Measurements from ENCODE around the gene PIM3.

The PIM3 gene

GRCh38 chr22:49991907-49992533, 31.4 kb downstream of the PIM3 start:
- no peak for DNase-seq (ENCODE audit: low spot score)

GRCh38 chr22:49992921-49993648, 32.5 kb downstream of the PIM3 start:
- DNase-seq (ENCODE audit: low spot score): peak; percentile 64

- peak; percentile 45 for DNase-seq (ENCODE audit: low spot score)
These were observed 33.2 kb downstream of the PIM3 start for GRCh38 chr22:49993649-49994360.

- DNase-seq (ENCODE audit: low spot score): peak; percentile 65
These were observed 33.9 kb downstream of the PIM3 start for GRCh38 chr22:49994361-49995040.

- DNase-seq (ENCODE audit: low spot score): no peak
These were observed 34.4 kb downstream of the PIM3 start for GRCh38 chr22:49995041-49995360.

- DNase-seq (ENCODE audit: low spot score): no peak
These were observed 35.0 kb downstream of the PIM3 start for GRCh38 chr22:49995361-49996118.

GRCh38 chr22:49996119-49996517, 35.5 kb downstream of the PIM3 start:
- DNase-seq (ENCODE audit: low spot score): peak; percentile 64

GRCh38 chr22:49996518-49997250, 36.1 kb downstream of the PIM3 start:
- DNase-seq (ENCODE audit: low spot score): no peak

GRCh38 chr22:49997251-49997599, 36.7 kb downstream of the PIM3 start:
- peak; percentile 57 for DNase-seq (ENCODE audit: low spot score)

- DNase-seq (ENCODE audit: low spot score): no peak
These were observed 37.6 kb downstream of the PIM3 start for GRCh38 chr22:49997932-49998717.

GRCh38 chr22:49998718-49999062, 38.1 kb downstream of the PIM3 start:
- DNase-seq (ENCODE audit: low spot score): no peak

GRCh38 chr22:49999063-49999945, 38.7 kb downstream of the PIM3 start:
- DNase-seq (ENCODE audit: low spot score): no peak

GRCh38 chr22:49999946-50000586, 39.5 kb downstream of the PIM3 start:
- DNase-seq (ENCODE audit: low spot score): no peak

- DNase-seq (ENCODE audit: low spot score): no peak
These were observed 40.2 kb downstream of the PIM3 start for GRCh38 chr22:50000587-50001387.

- no peak for DNase-seq (ENCODE audit: low spot score)
These were observed 41.0 kb downstream of the PIM3 start for GRCh38 chr22:50001388-50002231.

GRCh38 chr22:50002791-50003190, 42.2 kb downstream of the PIM3 start:
- DNase-seq (ENCODE audit: low spot score): no peak

- no peak for DNase-seq (ENCODE audit: low spot score)
These were observed 44.3 kb downstream of the PIM3 start for GRCh38 chr22:50004918-50005317.
